ENCODE measurements around the gene ZNF668.

GRCh38 chr16:31067342-31067741, 6.7 kb downstream of the ZNF668 start:
- TF ChIP-seq CTCF (IDR thresholded peaks at IDR 0.05) = no peak
- no peak for TF ChIP-seq EZH2 (IDR thresholded peaks at IDR 0.05; ENCODE audit: borderline replicate concordance, insufficient read depth, low read depth, low read length, poor library complexity, severe bottlenecking)
